Cardiac atrium fibroblast (primary cell): ENCODE data around the gene RBM34. TPM values are rescaled to one million over a fixed set of nuclear protein-coding genes. Genes with fewer than 3 reads are reported as not detected.

Source experiments
- total RNA-seq: library from RNA; depleted of rRNA; stranded (reverse); fragments of >200 nt; gene quantifications from 2 replicates; pipeline ENCODE4 v1.2.3, GENCODE V29; 2015

Gene RBM34, protein sequence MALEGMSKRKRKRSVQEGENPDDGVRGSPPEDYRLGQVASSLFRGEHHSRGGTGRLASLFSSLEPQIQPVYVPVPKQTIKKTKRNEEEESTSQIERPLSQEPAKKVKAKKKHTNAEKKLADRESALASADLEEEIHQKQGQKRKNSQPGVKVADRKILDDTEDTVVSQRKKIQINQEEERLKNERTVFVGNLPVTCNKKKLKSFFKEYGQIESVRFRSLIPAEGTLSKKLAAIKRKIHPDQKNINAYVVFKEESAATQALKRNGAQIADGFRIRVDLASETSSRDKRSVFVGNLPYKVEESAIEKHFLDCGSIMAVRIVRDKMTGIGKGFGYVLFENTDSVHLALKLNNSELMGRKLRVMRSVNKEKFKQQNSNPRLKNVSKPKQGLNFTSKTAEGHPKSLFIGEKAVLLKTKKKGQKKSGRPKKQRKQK
- 30.5 and 71.6 TPM in 2 replicates for total RNA-seq

DNA sequence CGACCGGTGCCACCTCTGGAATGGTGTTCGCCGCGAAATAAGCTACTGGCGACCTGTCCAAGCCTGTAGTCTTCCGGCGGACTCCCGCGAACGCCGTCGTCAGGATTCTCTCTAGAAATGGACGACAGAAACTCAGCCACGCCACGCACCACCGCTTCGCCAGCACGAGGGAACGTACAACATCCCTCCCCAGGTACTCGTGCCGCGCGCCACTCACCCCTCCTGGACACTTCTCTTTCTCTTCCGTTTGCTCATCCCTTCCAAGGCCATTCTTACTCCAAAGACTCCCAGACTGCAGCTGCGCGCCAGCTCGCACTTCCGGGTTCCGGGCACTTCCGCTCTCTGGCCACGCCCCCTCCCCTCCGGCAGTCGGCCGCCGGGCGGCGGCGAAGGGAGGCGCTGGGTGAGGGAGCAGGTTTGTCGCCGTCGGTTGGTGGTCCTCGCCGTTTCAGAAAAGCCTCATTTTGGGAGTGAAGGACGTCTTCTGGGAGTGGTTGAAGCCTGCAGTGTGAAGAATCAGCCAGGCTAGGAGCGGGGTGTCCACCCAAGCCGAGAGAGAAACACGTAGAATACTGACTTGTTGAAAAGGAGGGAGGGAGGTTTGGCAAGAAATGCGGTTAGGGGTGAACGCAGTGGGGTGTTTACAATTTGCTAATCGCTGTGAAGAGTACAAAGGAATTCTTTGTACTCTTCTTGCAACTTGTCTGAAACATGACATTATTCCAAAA lies at the start of gene RBM34:
Gene RBM34 (minus strand): TSS at position 294 of the 728 bp plus-strand sequence. CDS start 24 bp downstream, at position 270.

DNA sequence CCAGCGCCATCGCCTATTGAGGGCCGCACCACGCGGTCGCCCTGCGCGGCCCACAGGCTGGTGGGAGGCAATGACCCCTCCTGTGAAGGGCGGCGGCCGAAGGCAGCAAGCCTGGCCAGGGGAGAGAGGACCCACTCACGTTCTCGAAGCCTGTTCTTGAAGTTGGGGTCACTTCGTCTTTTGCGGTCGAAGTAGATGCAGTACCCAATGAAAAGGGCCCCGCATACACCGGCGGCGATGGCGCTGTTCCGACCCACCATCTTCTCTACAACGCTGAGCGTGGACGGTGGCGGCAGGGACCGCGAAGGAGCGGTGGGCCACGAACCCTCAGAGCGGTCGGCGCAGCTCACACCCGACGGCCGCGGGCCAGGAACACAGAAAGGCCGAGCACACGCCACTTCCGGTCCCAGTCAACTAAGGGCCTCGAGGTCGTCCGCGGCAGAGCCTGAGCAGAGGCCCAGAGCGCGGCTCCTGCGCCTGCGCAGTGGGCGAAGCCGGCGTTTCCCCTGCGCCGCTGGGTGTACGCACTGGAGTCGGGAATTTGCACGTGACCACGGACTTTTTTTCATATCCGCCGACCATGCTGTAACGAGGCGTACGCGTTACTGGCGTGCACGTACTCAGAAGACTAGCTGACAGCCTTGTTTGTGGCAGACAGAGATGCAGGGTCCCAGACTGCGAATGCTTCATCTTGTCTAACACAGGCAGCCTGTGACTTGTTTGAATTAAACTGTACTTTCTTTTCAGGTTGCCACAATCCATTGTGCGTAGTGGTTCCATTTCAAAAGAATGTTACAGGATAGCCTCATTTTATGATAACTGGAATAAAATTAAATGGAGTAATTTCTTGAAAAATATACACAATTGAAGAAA lies 32.4 kb downstream of the RBM34 start, which contains the start of gene TOMM20:
Gene TOMM20 (minus strand): TSS at position 382 of the 873 bp plus-strand sequence. CDS start 122 bp downstream, at position 260.

Other genes with a start within 250 kb of the RBM34 start
- gene TOMM20, start 32.4 kb downstream of the RBM34 start, total RNA-seq: 94.2 and 106 TPM in 2 replicates
- gene ARID4B, start 166.9 kb upstream of the RBM34 start, total RNA-seq: 11.0 and 11.8 TPM in 2 replicates
- 19.5 and 22.7 TPM in 2 replicates for gene GGPS1, start 167.3 kb upstream of the RBM34 start, total RNA-seq
- gene TBCE, start 206.2 kb upstream of the RBM34 start, total RNA-seq: 16.2 and 29.5 TPM in 2 replicates